ENCODE results near the gene NFIB.

Gene NFIB

DNA sequence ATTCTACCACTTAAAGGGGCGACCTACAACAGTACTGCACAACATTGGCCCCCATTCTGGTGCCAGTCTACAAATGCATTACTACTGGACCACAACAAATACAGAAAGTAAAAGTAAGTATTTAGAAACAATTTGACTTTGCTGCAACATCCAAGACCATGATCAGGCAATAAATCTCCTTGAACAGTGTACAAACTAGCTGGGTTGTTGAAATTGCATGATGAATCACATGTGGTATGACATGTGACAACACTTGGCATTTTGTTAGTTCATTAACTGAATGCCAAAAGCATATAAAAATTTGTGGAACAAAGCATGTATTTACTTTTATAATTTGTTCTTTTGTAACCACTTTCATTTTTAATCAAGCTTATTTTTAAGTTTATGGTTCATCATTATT is 270.5 kb downstream of the NFIB start:
- DNase-seq (ENCODE audit: low read depth in 2 of 2, low spot score in 1 of 2): no peak

DNA sequence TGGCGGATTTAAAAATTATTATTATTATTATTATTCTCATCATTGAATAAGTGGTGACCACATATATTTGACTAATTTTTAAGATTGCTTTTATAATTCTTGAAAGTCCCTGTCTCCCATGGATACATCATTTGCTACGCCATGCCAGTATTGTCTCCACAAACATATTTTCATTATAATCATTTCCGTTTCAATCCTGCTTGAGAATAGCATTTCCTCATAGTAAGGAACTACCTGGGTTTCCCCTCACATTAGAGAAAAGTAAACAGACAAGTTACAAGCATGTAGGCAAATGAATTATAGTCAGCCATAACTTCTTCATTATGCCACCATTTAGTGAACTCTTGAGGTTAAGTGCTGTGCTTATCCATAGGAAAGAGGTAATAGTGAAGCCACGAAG is 276.6 kb downstream of the NFIB start:
- DNase-seq (ENCODE audit: low read depth in 2 of 2, low spot score in 1 of 2): no peak

DNA sequence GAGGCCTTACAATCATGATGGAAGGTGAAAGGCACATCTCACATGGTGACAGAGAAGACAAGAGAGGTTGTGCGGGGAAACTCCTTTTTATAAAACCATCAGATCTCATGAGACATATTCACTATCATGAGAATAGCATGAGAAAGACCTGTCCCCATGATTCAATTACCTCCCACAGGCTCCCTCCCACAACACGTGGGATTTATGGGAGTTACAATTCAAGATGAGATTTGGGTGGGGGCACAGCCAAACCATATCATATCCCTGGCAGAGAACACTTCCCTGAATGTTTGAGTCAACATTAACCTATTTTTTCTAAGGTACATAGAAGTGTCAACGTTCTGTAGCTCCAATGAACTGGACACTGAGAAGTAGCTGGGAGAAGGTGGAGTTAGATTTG is 280.9 kb downstream of the NFIB start:
- no peak for DNase-seq (ENCODE audit: low read depth in 2 of 2, low spot score in 1 of 2)

Measured in stimulated activated CD8-positive, alpha-beta memory T cell treated with anti-CD3 and anti-CD28 coated beads, Interleukin-4, amount 100 ng/mL, for 1 hour (primary cell).